Suppressor macrophage treated with lipopolysaccharide for 1 hour (primary cell): ENCODE data around the gene TIMM23B.
"Not testable (repeated sequence)": the region's sequence is repeated elsewhere in the genome, so short reads cannot be mapped to it uniquely, and the experiment has no call there.

Experiments
- DNase-seq, 3 donors: peaks; one replicate each; pipeline ENCODE4 v3.0.0-alpha.2; 2020 to 2022

The TIMM23B gene

GRCh38 chr10:49987207-49987606 is 45.4 kb downstream of the TIMM23B start:
- DNase-seq = not testable (repeated sequence)

GRCh38 chr10:49988376-49988775 is 46.5 kb downstream of the TIMM23B start, which contains the start of gene AGAP6:
TSS of gene AGAP6 (plus strand) at chr10:49988406. CDS start at chr10:49988716, 310 bp downstream.
- DNase-seq = not testable (repeated sequence)

DNA sequence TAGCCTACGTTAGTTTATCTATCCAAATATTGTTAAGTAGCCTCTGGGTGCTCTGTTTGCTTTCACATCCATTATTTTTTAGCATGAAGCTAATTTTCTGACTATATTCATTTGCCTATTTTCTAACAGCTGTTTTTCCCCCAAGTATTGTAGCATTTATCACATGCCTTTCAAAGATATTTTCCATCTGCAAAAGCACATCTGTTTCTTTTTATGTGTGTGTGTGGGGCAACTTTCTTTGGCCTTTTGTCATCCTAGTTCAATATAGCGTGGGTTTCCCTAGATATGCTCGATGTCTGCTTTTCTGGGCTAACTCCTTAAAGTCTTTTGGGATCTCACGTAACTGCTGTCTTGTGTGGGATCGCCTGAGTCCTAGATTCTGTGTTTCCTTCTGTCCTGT is 53.5 kb downstream of the TIMM23B start:
- DNase-seq = not testable (repeated sequence)

GRCh38 chr10:50014024-50014423 is 72.2 kb downstream of the TIMM23B start:
- peak; percentile 24 to 64 (median 57) for DNase-seq

GRCh38 chr10:50015596-50016220 is 73.9 kb downstream of the TIMM23B start:
- DNase-seq = not testable (repeated sequence)

DNA sequence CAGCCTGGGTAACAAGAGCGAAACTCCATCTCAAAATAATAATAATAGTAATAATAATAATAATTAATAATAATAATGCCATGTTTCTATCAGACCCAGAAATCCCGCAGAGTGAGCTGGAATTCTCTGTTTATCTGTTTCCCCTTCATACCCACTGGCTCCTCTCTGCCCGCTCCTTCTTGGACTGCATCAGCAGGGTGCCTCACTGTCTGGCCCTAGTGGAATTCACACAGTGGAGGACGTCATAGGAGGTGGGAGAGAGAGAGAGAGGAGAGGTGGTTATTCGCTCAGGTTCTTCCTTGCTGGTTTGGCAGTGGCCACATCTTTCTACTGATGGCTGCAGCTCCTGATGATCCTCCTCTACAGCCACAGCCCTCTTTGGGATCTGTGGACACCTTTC is 75.1 kb downstream of the TIMM23B start:
- not testable (repeated sequence) for DNase-seq

GRCh38 chr10:50017646-50018045 is 75.8 kb downstream of the TIMM23B start:
- not testable (repeated sequence) for DNase-seq

DNA sequence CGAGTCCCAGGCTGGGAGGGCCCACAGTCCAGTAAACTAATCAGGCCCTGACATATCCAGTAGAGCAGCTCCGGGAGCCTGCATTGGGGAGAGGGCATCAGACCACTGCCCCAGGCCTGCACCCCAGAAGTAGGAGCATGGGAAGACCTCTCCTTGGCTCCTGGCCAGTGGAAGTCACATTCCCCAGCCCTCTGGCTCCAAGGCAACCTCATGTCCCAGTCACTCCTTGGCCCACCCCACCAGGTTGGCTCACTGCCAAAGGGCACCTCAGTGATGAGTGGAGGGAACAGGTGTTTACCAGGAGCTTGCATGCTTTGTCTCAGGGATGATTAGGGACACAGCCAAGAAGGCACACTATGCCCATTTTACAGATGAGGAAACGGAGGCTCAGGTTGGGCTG is 77.4 kb downstream of the TIMM23B start:
- DNase-seq = not testable (repeated sequence)

GRCh38 chr10:50020451-50021024 is 78.7 kb downstream of the TIMM23B start:
- not testable (repeated sequence) for DNase-seq

- no peak for DNase-seq
Measured at GRCh38 chr10:50021646-50022045, 79.8 kb downstream of the TIMM23B start.
